Measurements from ENCODE around the gene ZNF771.
A peak's percentile ranks its signal among the peaks of the same experiment; 100 is the strongest.
"Not testable (repeated sequence)": the region's sequence is repeated elsewhere in the genome, so short reads cannot be mapped to it uniquely, and the experiment has no call there.

ZNF771 gene

DNA sequence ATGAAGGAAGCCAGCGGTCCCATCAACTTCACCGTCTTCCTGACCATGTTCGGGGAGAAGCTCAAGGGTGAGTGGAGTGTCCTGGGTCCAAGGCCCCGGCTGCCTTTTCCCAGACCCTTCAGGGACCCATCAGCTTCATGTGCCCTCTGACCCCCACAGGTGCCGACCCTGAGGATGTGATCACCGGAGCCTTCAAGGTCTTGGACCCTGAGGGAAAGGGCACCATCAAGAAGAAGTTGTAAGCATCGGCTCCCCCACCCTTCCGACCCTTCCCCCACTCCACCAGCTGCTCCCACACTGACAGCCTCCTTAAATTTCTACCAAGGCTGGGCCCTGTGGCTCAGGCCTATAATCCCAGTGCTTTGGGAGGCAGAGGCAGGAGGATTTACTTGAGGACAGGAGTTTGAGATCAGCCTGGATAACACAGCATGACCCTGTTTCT is 30.9 kb upstream of the ZNF771 start:
- no peak for DNase-seq

DNA sequence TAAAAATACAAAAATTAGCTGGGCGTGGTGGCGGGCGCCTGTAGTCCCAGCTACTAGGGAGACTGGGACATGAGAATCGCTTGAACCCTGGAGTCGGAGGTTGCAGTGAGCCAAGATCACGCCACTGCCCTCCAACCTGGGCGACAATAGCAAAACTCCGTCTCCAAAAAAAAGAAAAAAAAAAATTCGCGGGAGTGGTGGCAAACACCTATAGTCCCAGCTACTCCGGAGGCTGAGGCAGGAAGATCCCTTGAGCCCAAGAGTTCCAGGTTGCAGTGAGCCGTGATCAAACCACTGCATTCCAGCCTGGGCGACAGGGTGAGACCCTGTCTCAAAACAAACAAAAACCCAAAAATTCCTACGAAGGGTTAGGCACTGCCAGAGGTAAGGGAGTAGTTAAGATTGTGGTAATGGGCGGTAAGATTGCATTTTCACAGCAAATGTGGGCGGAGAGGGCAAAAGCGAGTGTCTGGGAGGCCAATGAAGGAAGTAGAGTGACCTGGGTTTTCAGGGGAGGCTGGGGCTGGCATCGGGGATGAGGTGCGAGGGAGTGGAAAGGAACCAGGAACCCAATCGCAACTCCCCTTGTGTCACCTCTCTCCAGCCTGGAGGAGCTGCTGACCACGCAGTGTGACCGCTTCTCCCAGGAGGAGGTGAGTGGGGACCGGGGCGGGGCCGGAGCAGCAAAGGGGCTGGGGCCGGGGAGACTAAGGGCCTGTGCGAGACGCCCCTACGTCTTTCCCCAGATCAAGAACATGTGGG is 30.2 kb upstream of the ZNF771 start:
- no peak for DNase-seq

DNA sequence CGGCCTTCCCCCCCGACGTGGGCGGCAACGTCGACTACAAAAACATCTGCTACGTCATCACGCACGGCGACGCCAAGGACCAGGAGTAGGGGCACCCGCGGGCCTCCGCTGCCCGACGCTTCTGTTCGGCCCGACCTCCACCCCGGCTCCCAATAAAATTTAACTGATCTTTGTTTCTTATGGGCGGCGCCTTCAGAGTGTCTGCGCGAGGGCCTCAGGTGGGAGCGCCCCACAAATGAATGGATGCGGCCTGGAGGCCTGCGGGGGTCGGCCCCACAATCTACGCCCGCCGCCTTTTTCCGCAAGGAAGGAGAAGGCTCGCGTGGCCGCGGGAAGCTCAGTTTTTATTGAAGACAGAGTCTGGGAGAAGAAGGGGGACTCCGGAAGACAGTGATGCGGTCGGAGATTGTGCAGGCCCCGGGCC is 29.6 kb upstream of the ZNF771 start:
- DNase-seq = peak; percentile 88

DNA sequence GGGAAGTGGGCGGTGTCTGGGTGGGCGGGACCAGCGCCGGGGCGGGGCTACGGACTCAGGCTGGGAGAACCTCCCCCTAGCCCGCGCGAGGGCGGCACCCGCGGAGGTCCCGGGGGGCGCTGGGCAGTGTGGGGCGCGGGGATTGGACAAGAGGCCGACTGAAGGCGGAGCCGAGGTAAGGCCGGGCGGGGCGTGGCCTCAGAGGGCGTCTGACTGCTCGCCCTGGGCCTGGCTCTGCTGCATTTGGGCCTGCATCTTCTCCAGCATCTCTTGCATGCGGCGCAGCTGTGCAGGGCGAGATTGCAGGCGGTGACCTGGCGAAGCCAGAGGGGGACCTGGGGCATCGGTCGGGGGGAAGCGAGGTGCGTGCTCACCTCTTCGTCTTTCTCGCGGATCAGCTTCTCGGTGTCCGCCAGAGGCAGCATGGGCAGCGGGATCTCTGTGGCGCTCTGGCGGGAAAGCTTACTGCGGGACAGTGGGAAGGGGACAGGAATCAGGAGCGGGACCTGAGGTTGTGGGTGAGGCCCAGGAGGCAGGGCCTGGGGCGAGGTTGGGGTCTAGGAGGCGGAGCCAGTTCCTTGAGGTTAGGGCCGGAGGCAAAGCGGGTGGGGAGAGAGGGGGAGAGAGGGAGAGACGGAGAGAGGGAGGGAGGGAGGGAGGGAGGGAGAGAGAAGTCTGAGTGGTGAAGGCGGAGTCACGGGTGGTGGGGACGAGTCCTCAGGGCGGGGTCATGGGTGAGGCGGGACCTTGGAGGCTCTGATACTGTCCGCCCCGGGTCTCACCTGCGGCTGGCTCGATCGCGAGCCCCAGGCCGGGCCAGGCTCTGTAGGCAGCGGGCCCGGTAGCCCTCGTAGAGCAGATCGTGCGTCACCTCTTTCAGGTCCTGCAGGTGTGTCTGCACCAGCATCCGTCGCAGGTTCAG is 28.9 kb upstream of the ZNF771 start:
- DNase-seq = peak; percentile 99

DNA sequence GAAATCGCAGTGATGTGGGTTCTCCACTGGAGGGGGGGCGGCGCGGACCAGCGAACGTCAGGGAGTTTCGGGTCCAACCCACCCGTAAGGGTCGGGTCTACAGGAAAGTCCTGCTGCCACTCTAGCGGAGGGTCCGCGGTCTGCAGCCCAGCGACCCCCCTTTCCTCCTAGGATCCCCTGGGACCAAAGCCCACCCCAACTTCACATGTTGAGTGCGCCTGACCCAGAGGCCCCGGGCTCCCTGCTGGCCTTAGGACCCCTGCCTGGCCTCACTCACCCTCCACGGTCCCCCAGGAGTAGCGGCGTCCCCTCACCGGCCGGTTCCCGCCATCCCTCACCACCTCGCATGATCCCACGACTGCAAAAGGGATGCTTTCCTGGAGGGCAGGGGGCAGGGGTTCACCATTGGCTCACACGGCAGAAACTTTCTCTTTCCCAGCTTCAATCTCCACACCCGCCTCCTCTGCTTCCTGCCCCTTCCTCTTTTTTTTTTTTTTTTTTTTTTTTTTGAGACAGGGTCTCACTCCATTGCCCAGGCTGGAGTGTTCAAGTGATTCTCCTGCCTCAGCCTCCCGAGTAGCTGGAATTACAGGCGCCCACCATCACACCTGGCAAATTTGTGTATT is 28.1 kb upstream of the ZNF771 start:
- no peak for DNase-seq

DNA sequence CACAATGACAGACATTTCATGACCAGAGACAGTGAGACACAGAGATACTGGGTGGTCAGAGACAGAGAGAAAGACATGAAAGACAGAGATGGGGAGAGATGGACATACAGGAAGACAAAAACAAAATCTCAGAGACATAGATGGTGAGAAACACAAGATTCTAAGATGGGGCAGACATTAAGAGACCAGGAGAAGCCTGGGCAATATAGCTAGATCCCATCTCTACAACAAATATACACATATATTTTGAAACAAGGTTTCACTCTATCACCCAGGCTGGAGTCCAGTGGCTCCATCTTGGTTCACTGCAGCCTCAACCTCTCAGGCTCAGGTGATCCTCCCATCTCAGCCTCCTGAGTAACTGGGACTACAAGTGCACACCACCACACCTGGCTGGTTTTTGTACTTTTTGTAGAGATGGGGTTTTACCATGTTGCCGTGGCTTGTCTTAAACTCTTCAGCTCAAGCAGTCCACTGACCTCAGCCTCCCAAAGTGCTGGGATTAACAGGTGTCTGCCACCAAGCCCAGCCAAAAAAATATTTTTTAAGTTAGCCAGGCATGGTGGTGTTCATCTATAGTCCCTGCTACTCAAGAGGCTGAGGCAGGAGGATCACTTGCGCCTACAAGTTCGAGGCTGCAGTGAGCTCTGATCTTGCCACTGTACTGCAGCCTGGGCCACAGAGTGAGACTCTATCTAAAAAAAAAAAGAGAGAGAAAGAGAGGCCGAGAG is 27.2 kb upstream of the ZNF771 start:
- DNase-seq = no peak

DNA sequence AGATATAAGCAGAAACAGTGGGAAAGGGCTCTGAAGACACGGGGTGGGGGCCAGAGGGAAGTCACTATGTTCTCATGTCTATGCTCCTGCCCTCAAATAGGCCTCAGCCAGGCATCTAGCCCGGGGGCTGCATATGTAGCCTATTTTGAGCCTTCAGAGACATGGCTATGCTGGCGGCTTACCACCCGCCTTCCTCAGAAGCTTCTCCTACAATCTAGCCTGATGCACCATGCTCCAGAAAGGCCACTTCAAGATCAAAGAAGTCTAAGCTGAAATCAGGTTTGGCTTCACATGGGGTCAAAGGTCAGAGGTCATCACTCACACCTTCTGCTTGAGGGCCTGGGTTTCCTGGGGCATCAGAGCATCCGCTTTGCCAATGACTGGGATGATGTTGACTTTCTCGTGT is 26.6 kb upstream of the ZNF771 start:
- no peak for DNase-seq

DNA sequence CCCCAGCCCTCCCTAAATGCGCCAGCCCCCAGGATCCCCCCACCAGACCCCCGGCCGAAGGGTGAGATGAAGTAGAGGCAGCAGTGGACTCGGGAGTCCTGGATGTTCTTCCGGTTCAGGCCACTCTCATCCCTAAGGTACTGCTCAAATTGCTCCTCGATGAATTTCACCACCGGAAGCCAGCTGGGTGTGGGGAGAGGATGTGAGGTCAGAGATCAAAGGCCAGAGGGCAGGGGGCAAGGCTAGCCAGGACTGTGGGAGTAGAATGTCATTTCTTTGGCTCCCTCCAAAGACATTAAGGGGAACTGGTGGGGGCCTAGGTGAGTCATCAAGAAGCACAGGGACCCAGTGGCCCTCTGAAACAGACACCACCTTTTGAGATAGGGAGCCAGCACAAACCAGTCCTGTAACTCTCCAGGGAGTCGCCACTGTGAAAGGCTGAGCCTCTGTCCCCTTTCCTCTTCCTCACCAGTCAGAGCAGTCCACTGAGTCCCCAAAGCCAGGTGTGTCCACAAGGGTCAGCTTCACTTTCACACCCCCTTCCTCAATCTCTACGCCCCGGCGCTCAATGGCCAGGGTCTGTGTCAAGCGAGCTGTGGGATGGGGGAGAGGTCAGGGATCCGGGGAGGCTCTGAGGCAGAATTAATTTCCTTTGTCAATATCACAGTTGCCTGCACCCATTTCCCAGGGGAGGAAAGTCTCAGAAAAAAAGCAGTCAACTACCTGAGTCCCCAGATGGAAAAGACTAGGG is 25.9 kb upstream of the ZNF771 start:
- DNase-seq = no peak

DNA sequence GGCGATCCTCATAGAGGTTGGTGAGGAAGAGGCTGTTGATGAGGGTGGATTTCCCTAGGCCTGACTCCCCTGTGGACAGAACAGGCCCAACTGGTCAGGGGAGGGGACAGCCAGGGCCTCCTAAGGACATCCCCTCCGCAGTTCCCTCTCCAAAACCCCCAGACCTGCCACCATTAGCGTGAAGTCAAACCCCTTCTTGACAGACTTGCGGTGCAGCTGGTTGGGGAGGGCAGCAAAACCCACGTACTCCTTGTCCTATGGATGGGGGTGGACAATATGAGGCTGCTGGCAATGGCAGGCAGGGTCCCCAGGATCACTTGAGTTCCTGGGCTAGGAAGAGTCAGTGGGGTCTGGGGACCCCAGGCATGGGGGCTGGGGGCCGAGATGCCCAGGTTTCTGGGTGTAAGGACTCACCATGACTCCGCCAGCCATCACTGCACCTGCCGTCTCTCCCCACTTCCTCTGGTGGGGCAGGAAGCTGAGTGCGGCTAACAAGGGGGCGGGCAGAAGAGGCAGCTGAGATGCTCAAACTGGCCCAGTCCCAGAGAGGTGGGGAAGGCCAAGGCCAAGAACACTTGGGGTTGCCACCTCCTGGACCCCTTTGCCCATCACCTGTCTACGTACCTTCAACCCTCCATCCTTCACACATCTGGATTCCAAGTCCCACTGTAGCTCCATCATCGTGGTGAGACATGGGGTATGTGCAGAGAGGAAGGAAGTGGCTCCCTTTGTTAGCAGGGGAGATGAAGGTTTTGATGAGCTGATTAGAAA is 25.1 kb upstream of the ZNF771 start, which contains the start of gene SEPTIN1:
Gene SEPTIN1, minus strand, starts transcription at position 451 of the 771 bp plus-strand sequence. Its CDS starts 19 bp downstream, at position 432.
- peak; percentile 58 for DNase-seq

DNA sequence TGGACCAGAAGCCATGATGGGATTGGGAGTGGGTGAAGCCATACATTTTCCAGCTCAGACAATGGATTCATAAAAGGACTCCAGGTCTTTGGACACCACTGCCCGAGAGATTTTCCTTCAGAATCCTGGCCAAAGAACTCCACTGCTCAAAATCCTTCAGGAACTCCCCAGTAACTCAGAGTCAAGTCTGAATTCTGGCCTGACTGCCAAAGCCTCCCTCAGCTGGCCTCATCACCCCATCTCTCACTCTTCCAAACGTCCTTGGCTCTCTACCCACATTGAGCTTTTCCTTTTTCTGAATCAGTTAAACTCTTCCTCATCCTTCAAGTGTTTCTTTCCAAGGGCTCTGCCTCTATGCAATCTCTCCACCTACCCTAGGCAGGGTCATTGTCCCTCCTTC is 23.9 kb upstream of the ZNF771 start:
- DNase-seq = no peak

DNA sequence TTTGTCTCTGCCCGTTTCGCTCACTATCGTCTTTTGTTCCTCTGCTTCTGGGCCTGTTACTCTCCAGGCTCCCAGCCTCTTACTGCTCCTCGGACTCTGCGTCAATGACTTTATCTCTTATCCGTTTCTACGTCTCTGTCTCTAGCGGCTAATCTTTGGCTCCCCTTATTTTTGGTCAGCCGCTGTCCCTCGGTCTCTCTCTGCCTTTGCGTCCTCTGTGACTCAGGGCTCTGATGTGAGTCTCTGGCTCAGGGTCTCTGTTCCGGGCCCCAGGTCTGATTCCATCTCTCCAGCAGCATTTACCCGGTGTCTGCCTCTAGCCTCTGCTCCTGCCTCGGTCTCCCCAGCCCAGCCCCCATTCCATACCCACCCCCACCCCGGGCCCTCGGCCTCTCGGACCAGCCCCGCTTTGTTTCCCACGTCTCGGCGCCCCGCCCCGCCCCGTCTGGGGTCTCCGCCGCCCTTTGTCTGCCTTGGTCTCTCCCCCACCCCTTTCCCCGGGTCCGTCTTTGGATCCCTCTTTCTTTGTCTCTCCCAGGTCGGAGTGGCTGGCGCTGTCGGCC is 12.7 kb upstream of the ZNF771 start:
- DNase-seq = no peak

DNA sequence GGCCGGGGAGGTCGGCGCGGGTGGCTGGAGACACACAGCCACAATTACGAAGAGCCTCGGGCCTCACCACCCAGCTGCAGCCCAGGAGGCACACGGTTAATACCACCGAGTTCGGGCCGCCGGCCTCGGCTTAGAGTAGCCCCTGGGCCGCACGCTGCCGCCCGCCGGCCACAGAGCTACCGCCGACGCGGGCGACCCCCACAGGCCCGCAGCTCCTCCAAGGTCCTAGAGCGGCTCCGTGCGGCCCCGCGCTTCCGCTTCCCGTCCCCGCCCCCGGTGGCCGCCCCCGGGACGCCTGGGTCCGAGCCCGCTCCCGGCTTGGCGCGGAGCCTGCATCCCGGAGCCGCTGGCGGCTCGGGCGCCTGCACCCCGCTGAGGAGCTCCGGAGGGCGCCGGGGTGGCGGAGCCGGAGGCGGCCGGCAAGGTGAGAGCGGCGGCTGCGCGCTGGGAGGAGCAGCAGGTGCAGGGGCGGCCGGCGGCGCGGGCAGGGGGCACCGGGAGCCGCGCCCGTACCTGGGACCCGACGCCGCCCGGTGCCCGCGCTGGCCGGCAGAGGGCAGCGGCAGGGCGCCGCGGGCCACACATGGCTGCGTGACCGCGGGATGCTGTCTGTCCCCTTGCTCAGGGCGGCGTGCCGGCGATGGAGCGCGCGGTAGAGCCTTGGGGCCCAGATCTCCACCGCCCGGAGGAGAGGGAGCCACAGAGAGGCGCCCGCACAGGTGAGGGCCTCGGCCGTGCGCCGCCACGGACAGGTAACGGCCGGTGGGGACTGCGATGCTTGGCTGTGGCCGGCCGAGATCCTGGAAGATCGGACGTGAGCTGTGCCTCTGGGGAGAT is 12.0 kb upstream of the ZNF771 start, which contains the start of gene ZNF48:
Gene ZNF48, plus strand, starts transcription at position 266 of the 837 bp plus-strand sequence. Its CDS starts 375 bp downstream, at position 641.
- DNase-seq = no peak

DNA sequence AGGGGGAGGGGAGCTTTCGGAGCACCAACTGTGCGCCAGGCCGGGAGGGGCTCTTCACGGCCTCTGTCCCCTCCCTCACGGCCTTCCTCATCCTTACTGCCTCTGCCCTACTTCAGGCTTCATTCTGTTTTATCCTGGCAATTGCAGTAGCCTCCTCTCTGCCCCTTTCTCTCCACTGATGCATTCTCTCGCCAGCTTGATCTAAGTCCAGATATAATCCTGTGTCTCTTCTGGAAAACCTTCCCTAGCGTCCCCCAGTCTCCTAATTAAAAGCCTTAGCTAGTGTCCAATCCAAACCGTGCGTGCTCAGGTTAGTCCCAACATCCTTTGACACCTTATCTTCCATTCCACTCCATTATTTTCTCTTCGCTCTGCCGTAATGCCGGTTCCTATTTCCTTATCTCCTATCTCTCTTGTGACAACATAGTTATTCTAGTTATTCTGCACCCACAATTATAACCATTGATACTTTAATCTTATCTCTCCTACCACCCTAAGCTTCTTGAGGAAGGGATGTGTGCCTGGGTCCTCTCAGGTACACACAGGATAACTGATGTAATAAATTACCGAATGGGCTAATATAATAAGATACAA is 11.3 kb upstream of the ZNF771 start:
- DNase-seq = no peak

DNA sequence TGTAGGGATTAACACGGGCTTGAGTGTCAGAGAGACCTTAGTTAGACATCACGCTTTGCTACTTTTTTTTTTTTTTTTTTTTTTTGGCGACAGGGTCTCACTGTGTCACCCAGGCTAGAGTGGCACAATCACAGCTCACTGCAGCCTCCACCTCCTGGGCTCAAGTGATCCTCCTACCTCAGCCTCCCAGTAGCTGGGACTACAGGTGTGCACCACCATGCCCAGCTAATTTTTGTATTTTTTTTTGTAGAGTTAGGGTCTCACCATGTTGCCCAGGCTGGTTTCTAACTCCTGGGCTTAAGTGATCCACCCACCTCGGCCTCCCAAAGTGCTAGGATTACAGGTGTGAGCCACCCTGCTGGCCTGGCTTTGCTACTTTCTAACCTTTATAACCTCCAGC is 10.8 kb upstream of the ZNF771 start:
- DNase-seq = not testable (repeated sequence)

DNA sequence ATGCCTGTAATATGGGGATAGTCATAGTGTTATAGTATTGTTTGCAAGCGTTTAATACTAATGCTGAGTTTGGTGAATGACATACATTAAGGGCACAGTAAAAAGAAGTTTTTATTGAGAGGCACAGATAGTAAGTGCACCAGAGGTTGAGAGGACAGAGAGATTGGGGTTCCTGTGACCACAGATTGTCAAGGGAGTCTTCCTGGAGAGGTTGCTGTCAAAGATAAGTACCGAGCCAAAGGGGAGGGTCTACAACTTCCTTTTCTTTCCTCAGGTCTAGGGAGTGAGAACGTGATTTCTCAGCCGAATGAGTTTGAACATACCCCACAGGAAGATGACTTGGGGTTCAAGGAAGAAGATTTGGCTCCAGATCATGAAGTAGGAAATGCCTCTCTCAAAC is 10.3 kb upstream of the ZNF771 start:
- no peak for DNase-seq

DNA sequence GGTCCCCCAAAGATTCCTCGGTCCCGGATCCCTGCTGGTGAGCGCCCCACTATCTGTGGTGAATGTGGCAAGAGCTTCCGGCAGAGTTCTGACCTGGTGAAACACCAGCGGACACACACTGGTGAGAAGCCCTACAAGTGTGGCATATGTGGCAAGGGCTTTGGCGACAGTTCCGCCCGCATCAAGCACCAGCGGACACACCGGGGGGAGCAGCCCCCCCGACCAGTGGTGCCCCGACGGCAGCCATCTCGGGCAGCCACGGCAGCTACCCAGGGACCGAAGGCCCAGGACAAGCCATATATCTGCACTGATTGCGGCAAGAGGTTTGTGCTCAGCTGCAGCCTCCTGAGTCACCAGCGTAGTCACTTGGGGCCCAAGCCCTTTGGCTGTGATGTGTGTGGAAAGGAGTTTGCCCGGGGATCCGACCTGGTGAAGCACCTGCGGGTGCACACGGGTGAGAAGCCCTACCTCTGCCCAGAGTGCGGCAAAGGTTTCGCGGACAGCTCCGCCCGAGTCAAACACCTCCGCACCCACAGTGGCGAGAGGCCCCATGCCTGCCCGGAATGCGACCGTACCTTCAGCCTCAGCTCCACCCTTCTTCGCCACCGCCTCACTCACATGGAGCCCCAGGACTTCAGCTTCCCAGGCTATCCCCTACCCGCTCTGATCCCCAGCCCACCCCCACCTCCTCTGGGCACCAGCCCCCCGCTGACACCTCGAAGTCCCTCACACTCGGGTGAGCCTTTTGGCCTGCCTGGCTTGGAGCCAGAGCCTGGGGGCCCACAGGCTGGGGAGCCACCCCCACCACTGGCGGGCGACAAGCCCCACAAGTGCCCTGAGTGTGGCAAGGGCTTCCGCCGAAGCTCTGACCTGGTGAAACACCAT is 9.4 kb upstream of the ZNF771 start:
- no peak for DNase-seq

DNA sequence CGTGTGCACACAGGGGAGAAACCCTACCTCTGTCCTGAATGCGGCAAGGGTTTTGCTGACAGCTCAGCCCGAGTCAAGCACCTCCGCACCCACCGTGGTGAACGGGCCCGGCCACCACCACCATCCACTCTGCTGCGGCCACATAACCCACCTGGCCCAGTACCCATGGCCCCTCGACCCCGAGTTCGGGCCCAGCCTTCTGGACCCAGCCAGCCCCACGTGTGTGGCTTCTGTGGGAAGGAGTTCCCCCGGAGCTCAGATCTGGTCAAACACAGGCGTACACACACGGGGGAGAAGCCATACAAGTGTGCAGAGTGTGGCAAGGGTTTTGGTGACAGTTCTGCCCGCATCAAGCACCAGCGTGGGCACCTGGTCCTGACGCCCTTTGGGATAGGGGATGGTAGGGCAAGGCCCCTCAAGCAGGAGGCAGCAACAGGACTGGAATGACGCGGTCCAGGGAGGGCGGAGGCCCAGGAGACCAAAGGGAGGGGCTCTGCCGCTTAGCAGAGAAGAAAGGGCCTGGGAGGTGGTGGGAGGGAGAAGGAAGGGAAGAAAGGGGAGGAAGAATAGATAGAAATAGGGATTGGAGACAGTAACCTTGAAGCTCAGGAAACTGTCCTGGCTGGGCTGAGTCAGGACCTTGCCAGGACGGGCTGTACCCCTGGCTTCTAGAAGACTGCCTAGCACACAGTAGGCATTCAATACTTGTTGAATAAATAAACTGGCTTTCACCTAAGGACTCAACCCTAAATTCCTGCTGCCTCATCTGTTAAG is 8.6 kb upstream of the ZNF771 start:
- no peak for DNase-seq

All from activated T-cell treated with anti-CD3 and anti-CD28 coated beads for 4 hours (primary cell).